ENCODE measurements around the gene SLC39A7. TPM values are rescaled to one million over a fixed set of nuclear protein-coding genes. Genes with fewer than 3 reads are reported as not detected.

SLC39A7 gene
- total and polyA plus RNA-seq, 4 donors = 8.9 to 112 (median 71.1) TPM

GRCh38 chr6:33216117-33216649 lies 15.5 kb downstream of the SLC39A7 start (continued):
- TF ChIP-seq, protein P1, sequence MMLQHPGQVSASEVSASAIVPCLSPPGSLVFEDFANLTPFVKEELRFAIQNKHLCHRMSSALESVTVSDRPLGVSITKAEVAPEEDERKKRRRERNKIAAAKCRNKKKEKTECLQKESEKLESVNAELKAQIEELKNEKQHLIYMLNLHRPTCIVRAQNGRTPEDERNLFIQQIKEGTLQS (IDR thresholded peaks at IDR 0.05) = no peak

DNA sequence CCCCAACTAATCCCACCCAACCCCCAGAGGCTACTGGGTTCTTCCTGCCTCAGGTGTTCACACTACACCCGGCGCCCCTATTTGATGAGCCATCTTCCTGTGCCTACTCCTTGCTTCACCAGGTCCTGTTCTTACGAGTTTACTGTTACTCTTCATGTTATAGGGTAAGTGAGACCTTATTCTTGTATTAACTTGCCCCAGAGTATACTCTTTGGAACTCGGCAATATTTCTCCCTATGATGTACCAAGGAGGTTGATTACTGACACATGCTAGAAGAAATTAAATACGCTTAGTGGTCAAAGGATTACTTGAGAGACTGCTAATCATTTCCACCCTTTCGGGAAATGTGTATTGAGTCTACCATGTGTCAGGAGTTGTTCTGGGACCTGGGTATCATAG lies 16.6 kb downstream of the SLC39A7 start:
- H3K9ac ChIP-seq (ENCODE audit: low read depth in 1 of 2, low read length in 2 of 2) = no peak overlapping the region
- H3K27me3 ChIP-seq (ENCODE audit: control insufficient read depth in 4 of 4, insufficient read depth in 4 of 4, low read length in 3 of 4) = no peaks in the 10 kb centered on the region
- H3K9me3 ChIP-seq (ENCODE audit: control insufficient read depth in 4 of 4, low read length in 3 of 4) = no peaks in the 10 kb centered on the region
- no peak for DNase-seq (ENCODE audit: low spot score)
- H3K27ac ChIP-seq (ENCODE audit: low read depth in 1 of 2, low read length in 2 of 2) = no peak overlapping the region
- H3K36me3 ChIP-seq (ENCODE audit: control insufficient read depth in 4 of 4, insufficient read depth in 3 of 4, low read depth in 1 of 4, low read length in 3 of 4) = no peaks in the 10 kb centered on the region
- 91% methylated on average over 6 of the region's 6 CpGs for WGBS
- peaks cover 0 to 16% (median 11%) of the 10 kb centered on the region in 4 donors for H3K4me1 ChIP-seq (ENCODE audit: control insufficient read depth in 4 of 4, insufficient read depth in 4 of 4, low read length in 3 of 4)
- TF ChIP-seq FOXA2 (IDR thresholded peaks at IDR 0.05) = no peak
- no peak for TF ChIP-seq TAF1 (conservative IDR thresholded peaks at IDR 0.05)
- TF ChIP-seq HNF4G (IDR thresholded peaks at IDR 0.05) = no peak
- TF ChIP-seq, protein P1 (IDR thresholded peaks at IDR 0.05) = no peak
- TF ChIP-seq FOXA1 (IDR thresholded peaks at IDR 0.05) = no peak
- TF ChIP-seq, protein P2, sequence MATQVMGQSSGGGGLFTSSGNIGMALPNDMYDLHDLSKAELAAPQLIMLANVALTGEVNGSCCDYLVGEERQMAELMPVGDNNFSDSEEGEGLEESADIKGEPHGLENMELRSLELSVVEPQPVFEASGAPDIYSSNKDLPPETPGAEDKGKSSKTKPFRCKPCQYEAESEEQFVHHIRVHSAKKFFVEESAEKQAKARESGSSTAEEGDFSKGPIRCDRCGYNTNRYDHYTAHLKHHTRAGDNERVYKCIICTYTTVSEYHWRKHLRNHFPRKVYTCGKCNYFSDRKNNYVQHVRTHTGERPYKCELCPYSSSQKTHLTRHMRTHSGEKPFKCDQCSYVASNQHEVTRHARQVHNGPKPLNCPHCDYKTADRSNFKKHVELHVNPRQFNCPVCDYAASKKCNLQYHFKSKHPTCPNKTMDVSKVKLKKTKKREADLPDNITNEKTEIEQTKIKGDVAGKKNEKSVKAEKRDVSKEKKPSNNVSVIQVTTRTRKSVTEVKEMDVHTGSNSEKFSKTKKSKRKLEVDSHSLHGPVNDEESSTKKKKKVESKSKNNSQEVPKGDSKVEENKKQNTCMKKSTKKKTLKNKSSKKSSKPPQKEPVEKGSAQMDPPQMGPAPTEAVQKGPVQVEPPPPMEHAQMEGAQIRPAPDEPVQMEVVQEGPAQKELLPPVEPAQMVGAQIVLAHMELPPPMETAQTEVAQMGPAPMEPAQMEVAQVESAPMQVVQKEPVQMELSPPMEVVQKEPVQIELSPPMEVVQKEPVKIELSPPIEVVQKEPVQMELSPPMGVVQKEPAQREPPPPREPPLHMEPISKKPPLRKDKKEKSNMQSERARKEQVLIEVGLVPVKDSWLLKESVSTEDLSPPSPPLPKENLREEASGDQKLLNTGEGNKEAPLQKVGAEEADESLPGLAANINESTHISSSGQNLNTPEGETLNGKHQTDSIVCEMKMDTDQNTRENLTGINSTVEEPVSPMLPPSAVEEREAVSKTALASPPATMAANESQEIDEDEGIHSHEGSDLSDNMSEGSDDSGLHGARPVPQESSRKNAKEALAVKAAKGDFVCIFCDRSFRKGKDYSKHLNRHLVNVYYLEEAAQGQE (IDR thresholded peaks at IDR 0.05) = no peak
- no peak for TF ChIP-seq NR2F2 (IDR thresholded peaks at IDR 0.05)
- no peak for TF ChIP-seq YY1 (IDR thresholded peaks at IDR 0.05)
- TF ChIP-seq RXRA (IDR thresholded peaks at IDR 0.05) = no peak
- no peak for TF ChIP-seq HNF4A (conservative IDR thresholded peaks at IDR 0.05)
- TF ChIP-seq, protein P3, sequence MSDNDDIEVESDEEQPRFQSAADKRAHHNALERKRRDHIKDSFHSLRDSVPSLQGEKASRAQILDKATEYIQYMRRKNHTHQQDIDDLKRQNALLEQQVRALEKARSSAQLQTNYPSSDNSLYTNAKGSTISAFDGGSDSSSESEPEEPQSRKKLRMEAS (IDR thresholded peaks at IDR 0.05) = no peak
- TF ChIP-seq, protein P4, sequence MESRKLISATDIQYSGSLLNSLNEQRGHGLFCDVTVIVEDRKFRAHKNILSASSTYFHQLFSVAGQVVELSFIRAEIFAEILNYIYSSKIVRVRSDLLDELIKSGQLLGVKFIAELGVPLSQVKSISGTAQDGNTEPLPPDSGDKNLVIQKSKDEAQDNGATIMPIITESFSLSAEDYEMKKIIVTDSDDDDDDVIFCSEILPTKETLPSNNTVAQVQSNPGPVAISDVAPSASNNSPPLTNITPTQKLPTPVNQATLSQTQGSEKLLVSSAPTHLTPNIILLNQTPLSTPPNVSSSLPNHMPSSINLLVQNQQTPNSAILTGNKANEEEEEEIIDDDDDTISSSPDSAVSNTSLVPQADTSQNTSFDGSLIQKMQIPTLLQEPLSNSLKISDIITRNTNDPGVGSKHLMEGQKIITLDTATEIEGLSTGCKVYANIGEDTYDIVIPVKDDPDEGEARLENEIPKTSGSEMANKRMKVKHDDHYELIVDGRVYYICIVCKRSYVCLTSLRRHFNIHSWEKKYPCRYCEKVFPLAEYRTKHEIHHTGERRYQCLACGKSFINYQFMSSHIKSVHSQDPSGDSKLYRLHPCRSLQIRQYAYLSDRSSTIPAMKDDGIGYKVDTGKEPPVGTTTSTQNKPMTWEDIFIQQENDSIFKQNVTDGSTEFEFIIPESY (IDR thresholded peaks at IDR 0.05) = no peak
- no peak for TF ChIP-seq JUND (IDR thresholded peaks at IDR 0.05)
- TF ChIP-seq RAD21 (IDR thresholded peaks at IDR 0.05) = no peak
- no peak for TF ChIP-seq EGR1 (IDR thresholded peaks at IDR 0.05; ENCODE audit: low read depth in 2 of 2)
- TF ChIP-seq SP1 (IDR thresholded peaks at IDR 0.05) = no peak
- no peak for TF ChIP-seq GABPA (IDR thresholded peaks at IDR 0.05 in 1 of 2, conservative IDR thresholded peaks at IDR 0.05 in 1 of 2)
- TF ChIP-seq CTCF (IDR thresholded peaks at IDR 0.05; ENCODE audit: low read depth, low read length, missing input control) = no peak
- no peak overlapping the region for H3K4me3 ChIP-seq (ENCODE audit: low read depth in 1 of 3, low read length in 3 of 3)

Data from liver (tissue), 9 donors.